NCI-H82 (cell line): ENCODE measurements around the gene THSD1.
"Not testable (repeated sequence)": the region's sequence is repeated elsewhere in the genome, so short reads cannot be mapped to it uniquely, and the experiment has no call there.

Experiments used
- DNase-seq: peaks from one replicate; lab custom pipeline; 2025; lab: John Stamatoyannopoulos, UW

THSD1 gene

GRCh38 chr13:52356327-52356726 lies 49.6 kb downstream of the THSD1 start:
- no peak for DNase-seq

- DNase-seq, result no peak
Observed at GRCh38 chr13:52353193-52353592, 52.8 kb downstream of the THSD1 start.

- DNase-seq, result no peak
Observed at GRCh38 chr13:52348983-52349780, 56.8 kb downstream of the THSD1 start.

GRCh38 chr13:52348071-52348470 lies 57.9 kb downstream of the THSD1 start:
- DNase-seq, result no peak

GRCh38 chr13:52345631-52346251 lies 60.2 kb downstream of the THSD1 start:
- no peak for DNase-seq

- DNase-seq, result no peak
Observed at GRCh38 chr13:52345048-52345447, 60.9 kb downstream of the THSD1 start.

- no peak for DNase-seq
Observed at GRCh38 chr13:52344108-52344507, 61.9 kb downstream of the THSD1 start.

DNA sequence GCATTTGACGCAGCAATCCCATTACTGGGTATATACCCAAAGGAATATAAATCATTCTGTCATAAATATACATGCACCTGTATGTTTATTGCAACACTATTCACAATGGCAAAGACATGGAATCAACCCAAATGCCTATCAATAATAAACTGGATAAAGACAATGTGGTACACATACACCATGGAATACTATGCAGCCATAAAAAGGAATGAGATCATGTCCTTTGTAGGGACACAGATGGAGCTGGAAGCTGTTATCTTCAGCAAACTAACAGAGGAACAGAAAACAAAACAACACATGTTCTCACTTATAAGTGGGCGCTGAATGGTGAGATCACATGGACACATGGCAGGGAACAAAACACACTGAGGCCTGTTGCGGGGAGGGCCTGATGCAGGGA lies 63.8 kb downstream of the THSD1 start:
- not testable (repeated sequence) for DNase-seq

DNA sequence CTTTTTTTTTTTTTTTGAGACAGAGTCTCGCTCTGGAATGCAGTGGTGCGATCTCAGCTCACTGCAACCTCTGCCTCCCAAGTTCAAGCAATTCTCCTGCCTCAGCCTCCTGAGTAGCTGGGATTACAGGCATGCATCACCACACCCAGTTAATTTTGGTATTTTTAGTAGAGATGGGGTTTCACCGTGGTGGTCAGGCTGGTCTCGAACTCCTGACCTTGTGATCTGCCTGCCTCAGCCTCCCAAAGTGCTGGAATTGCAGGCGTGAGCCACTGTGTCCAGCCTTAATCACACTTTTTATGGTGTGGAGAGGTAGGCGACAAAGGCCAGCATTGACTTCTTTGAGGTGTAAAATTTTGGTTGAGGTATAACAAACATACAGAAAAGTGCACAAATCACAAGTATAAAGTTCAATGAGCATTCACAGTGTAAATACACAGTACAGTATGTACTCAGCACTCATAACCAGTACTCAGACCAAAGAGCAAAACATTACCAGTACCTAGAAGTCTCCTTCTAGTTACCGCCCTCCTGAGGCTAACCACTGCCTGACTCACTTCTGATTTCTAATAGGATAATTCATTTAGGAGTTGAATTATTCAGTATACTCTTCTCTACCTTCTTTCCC lies 68.0 kb downstream of the THSD1 start:
- not testable (repeated sequence) for DNase-seq

DNA sequence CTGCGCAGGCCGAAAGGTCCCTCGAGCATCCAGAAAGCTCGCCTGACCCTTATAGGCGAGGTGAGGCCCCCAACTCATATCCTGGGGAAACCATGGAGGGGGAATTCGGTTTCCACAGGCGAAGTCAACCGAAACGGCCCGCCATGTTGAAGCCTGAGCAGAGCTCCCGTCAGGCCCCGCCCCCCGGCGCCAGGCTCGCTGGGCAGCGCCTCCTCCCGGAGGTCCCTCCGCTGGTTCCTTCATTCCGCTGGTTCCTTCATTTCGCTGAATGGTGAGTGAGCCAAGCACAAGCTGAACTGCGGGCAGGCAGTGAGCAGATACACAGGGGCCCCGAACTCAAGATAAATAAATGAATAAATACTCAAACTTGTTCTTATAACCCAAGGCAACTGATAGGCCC lies 71.9 kb downstream of the THSD1 start:
- DNase-seq, result not testable (repeated sequence)

GRCh38 chr13:52331844-52332243 lies 74.1 kb downstream of the THSD1 start:
- DNase-seq, result not testable (repeated sequence)
